GM21381 (cell line): ENCODE results near the gene PIP5K1C.
"Not testable (repeated sequence)": the region's sequence is repeated elsewhere in the genome, so short reads cannot be mapped to it uniquely, and the experiment has no call there.

ENCODE experiments used
- ATAC-seq: cut with Tn5 transposase; IDR thresholded peaks from one replicate; pipeline ENCODE4 v1.9.1; 2021; ENCODE audit warnings: mild to moderate bottlenecking, moderate library complexity; ENCODE audit not compliant: unreplicated experiment

PIP5K1C gene

DNA sequence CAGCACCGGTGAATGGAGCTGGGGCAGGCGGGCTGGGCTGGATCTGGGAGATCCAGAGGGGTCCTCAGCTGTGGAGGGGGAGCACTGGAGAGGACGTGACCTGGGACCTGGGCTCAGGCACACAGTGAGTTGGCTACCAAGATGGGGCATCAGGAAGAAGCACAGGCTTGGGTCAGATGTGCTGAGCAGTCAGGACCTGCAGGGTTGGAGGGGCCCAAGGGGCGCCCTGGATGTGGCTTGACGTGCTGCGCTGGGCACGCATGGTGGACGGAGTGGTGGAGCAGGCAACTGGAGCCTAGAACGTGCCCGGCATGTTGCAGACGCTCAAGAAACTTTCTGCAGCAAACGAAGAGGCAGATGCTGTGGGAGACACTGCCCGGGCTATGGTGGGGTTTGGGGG is 20.7 kb downstream of the PIP5K1C start:
- ATAC-seq: no peak

DNA sequence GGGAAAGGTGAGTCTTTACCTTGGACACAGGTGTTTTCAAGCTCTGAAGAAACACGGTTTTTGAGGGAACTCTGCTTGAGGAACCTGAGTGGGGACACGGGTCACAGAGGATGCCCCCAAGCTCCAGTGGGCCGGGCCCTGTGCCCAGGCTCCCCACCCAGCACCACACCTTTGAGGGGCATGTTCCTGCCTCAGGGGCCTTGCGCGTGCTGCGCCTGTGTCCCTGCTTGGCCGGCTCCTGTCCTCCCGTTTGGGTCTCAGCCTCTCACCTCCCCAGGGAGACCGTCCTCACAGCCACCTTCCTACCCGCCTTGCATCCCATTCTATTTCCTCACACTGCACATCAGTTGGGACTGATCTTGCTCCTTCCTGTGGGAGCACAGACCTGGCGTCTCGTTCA is 21.1 kb downstream of the PIP5K1C start:
- ATAC-seq: no peak

DNA sequence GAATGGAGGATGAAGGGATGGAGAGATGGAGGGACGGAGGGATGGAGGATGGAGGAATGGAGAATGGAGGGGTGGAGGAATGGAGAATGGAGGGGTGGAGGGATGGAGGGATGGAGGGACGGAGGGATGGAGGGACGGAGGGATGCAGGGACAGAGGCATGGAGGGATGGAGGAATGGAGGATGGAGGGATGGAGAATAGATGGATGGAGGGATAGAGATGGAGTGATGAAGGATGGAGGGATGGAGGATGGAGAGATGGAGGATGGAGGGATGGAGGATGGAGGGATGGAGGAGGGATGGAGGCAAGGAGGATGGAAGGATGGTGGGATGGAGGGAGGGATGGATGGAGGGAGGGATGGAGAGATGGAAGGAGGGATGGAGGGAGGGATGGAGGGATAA is 22.1 kb downstream of the PIP5K1C start:
- no peak for ATAC-seq

DNA sequence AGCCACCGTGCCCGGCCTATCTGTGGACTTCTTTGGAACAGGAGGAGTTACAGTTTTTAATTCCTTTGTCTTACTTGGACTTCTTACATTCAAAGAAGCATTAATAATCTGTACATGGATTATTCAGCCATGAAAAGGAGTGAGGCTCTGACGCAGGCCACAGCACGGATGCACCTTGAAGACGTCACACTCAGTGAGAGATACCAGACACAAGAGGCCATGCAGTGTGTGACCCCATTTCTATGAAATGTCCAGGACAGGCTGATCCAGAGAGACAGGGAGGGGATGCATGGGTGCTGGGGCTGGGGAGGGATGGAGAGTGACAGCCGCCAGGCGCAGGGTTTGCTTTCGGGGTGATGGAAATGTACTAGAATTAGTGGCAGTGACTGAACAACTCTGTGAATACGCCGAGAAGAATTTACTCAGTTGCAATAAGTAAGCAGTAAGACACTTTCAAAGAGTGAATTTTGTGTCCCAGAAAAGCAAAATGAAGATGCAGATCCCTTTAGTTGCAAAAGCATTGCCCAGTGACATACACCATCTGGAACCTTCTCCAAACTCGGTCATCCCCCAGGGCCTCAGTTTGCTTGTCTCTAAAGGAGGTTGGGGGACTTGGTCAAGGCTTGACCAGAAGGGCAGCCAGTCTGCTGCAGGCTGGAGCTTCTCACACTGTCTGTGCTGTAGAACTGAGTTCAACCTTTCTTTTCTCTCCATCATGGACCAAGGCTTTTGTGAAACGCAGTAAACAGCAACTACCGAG is 25.3 kb downstream of the PIP5K1C start:
- ATAC-seq: no peak

DNA sequence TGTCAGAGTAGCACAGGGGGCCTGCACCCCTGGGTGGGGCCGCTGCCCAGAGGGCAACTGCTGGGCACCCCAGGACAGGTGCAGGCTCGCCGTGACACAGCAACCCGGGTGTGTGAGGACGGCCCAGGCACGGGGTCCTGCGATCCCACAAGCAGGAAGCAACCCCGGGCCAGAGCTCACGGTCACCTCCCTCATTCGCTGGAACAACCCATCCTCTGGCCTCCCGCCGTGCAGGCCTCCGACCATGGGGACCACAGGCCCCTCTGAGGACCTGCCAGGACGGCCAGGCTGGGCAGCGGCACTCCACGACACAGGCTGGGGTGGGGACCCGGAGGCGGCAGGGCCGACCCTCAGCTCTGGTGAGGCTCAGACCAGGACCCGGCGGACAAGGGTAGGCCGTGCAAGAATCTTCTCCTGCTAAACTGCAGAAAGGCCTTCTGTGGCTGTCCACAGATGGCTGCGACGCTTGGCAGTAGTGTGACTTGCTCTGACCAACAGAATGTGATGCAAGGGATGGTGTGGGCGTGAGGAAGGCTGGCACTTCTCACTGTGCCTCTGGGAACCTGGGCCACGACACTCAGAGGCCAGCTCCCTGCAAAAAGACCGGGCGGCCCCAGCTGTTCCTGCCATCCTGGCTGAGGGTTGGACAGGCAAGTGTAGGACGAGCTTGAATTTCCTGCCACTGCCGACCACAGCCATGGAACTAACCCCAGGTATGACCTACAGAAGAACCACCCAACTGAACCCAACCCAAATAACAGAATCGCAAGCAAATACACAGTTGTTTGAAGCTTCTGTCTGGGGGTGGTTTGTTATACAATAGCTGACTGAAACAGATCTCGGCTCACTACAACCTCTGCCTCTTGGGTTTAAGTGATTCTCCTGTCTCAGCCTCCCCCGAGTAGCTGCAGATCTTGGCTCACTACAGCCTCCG is 26.5 kb downstream of the PIP5K1C start:
- ATAC-seq: no peak

DNA sequence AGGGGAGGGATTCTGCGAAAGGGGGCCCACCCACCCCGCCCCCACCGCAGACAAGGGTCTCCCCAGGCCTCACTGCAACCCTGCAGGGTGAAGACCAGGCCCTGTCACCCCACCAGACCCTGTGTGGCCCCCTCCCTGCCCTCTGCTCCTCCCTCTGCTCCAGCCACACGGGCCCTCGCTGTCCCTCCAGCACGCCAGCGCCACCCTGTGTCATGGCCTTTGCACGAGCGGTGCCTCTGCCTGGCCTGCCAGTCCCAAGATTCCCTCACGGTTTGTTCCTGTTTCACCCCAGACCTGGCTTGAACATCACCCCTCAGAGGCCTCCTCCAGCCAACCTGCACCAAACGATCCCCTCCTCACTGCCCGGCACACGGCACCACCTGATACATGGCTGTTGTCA is 27.3 kb downstream of the PIP5K1C start:
- no peak for ATAC-seq

DNA sequence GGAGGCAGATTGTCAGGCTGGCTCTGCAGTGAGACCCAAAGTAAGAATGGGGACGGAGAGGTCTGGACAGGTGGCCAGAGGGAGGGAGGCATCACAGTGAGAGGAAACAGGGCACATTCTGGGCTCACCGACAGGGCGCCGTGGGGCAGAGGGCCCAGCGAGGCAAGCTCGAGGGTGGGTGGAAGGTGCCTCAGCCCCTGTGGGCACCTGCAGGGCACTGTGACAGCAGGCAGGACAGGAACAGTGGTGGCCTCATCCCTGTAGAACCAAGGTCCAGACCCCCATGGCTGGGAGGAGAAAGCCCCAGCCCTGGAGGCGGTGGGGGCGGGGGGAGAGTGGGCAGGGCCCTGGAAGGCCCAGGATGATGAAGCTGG is 27.7 kb downstream of the PIP5K1C start:
- no peak for ATAC-seq

DNA sequence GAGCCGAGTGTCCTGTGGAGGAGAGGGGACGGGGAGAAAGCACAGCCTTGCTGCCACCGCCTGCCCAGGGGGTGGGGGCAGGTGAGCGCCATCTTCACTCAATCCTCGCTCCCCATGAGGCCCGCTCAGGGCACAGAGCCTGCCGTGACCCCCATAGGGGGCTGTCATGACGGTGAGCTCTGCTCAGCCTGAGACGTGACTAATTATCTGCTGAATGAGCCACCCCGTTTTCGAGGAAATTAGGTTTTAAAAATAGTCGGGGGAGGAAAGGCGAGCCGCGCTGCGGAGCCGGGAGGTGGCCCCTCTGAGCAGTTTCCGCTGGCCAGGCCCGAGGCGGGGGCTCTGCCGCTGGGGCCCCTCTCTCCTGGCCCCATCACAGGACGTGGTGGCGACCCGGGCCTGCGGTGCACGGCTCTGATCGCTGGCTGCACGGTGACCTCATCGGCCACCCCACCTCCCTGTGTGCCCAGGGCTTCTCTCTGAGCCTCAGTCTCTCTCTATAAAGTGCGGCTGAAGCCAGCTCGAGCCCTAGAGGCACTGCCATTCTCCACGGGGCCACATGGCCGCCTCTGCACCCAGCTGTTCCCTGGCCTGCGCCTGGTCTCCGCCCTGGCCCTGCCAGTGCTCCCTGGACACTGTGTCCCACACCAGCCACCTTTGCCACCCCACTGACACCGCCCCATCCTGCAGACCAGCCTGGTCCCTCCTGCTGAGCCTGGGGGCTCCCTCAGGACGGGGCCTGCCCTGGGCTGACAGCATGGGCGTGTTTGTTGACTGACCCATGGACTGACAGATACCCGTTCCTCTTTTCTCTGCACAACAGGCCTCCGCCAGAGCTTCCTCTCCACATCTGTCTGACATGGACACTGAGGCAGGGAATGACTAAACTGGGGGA is 28.3 kb downstream of the PIP5K1C start:
- ATAC-seq: no peak

DNA sequence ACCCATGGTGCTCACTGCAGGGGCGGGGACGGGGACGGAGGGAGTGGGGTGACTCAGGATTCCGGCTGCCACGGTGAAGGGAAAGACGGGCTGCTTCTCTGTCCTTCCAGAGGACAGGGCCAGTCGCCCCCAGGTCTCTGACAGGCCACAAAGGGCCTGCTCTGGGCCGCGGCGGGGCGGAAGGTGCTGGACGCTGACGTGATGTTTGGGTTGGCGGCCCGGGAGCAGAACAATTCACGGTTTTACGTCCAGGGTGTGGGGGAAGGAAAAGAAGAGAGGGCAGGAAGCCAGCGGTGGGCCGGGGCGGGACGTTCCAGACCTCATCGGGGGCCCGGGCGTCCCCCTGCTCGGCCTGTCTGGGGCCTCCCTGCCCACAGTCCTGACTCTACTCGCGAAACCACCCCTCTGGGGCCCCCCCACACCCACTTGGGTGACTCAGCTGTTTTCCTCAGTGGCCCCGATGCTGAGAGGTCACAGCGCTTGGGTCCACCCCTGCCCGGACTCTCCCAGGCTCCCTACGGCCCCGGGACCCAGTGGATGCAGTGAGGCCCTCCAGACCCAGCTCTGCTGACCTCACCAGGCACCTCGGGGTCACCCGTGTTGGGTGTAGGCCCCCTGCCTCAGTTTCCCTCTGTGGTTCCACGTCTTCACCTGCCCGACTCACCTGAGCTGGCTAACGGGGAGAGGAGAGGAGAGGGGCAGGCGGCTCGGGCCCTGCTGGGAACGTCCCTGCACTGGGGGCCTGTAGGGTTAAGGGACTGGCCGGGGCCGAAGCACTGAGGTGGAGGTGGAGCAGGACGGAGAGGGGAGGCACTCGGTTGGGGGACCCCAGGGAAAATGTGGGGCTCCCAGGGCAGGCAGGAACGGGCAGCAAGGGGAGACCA is 29.2 kb downstream of the PIP5K1C start:
- no peak for ATAC-seq

DNA sequence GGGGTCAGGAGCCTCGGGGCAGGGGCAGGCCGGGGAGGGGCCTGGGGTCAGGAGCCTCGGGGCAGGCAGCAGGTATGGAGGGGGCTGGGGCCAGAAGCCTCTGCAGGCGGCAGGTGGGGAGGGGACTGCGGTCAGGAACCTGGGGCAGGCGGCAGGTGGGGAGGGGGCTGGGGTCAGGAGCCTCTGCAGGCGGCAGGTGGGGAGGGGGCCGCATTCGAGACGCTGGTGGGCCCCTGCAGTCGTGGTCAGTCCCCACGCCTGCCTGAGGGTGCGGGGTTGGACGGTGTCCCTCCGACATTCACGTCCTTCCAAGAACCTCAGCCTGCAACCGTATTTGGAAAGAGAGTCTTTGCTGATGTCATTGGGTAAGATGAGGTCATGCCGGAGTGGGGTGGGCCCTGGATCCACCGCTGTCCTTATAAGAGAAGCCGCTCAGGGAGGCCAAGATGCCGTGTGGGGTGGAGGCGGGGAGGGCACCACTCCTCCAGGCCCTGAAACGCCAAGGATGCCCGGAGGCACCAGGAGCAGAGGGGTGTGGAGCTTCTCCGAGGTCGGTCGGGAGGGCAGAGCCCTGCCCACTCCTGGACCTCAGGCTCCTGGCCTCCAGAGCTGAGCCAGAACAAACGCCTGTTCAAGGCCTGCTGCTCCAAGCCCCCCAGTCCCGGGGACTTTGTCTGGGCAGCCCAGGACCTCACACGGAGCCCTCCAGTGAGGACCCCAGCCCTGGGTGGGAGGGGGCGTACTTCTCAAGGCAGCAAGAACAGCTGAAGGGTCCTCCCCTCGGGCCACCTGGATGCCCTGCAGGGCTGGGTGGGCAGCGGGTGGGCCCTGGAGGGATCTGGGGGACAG is 30.1 kb downstream of the PIP5K1C start:
- ATAC-seq: no peak

DNA sequence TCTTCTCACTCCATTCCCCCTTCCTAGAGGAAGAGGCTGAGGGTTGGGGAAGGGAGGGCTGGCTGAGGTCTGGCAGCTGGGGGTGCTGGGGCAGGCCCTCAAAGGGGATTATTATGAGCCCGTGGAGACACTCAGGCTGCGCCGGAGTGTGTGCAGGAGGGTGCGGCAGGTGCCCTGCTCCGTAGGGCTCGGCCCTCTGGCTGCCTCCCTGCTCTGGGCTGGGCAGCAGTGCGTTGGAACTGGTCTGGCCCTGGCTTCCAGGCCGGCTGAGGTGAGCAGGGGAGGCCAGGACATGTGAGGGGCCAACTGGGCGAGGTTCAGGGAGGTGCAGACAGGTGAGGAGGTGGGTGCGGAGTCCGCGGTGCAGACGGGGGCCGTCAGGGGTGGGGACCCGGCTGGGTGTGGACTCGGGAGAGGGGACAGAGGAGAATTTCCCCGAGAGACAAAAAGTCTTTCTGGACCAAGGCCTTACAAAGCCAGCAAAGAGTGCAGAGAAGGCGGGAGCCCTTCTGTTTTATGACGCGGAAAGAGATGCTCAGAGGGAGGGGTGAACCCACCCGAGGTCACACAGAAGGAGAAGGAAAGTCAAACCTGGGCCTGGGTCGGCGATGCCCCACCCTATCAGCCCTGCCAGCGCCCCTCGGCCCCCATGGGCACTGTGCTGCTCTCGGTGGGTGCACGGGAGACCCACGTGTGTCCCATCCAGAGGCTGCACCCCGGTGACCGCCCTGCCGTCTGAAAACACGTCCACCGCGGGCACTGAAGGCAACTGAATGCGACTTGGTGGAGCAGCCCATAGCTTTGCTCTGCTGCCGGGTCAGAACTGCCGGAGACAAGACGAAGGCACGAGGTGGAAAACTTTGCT is 31.0 kb downstream of the PIP5K1C start:
- ATAC-seq: no peak

DNA sequence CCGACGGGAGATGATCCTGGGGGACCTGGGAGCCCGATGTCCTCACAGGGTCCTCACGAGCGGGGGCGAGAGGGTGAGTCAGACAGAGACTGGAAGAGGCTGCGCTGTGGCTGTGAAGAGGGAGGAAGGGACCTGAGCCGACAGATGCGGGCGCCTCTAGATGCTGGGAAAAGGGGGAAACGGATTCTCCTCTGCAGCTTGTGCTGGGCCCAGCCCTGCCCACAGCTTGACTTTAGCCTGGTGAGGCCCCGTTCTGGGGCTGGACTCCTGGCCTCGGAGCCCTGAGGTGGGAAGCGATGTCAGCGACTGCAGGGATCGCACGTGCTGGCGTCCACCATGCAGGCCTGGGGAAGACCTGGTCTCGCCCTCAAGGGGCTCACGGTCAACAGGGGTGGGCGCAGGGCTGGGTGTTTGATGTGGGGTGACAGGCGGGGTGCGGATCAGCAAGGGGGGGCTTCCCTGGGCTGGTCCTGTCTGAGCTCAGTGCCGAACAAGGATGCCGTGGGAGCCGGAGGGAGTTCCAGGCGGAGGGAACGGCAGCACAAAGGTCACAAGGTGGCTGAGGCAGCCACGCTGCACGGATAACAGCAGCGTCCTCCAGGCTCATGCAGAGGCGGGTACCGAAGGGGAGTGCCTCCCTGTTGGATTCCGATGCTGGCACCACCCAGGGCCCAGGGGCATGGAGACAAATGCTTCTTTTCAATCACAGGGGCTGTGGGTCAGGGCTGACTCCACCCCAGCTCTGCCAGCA is 31.8 kb downstream of the PIP5K1C start:
- ATAC-seq: no peak

DNA sequence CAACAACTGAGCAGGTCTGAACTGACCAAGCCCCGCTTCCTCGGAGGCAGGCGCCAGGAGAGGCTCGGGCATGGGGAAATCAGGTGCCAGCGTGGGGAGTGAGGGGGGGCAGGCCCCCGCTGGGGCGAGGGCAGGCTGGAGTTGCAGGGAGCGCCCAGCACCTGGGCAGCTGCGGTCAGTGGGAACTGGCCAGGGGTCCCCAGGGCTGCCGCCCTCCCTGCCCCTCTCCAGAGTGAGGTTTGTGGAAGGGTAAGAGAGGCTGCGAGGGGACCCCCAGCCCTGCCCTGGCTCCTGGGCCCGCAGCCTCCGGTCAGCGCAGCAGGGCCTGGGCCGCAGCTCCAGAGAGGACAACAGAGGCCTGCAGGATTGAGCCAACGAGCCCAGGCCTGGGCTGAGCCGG is 32.5 kb downstream of the PIP5K1C start:
- no peak for ATAC-seq

DNA sequence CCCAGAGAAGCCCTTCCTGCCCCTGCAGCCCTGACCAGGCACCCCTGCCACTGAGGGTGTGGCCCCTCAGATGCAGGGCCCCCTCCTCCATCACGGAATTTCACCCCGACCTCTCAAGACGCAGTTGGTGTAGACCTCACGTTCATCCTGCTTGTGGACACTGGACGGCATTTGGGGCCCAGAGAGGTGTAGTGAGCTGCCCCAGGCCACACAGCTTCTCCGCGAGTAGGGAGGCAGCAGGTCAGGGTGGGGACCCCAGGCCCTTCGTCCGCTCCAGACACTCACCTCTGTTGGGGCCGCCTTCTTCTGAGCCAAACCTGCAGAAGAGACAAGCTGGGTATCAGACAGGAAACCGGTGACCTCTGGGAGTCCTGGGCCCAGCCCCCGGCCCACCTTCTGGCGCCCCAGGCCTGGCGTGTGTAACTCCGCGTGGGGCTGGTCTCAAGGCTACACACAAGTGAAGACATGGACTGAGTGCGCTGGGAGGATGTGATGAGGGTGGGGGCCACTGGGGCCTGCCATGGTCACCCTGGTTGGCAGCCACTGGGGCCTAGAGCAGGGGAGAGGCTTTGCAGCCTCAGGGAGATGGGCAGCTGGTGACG is 33.1 kb downstream of the PIP5K1C start:
- ATAC-seq: no peak

DNA sequence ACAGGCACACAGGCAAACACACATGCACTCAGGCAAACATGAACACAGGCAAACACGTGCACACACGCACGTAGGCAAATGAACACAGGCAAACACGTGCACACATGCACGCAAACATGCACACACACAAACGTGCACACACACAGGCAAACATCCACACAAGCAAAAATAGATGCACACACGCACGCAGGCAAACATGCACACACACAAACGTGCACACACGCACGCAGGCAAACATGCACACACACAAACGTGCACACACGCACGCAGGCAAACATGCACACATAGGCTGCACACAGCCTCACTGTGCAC is 33.8 kb downstream of the PIP5K1C start:
- ATAC-seq: not testable (repeated sequence)

DNA sequence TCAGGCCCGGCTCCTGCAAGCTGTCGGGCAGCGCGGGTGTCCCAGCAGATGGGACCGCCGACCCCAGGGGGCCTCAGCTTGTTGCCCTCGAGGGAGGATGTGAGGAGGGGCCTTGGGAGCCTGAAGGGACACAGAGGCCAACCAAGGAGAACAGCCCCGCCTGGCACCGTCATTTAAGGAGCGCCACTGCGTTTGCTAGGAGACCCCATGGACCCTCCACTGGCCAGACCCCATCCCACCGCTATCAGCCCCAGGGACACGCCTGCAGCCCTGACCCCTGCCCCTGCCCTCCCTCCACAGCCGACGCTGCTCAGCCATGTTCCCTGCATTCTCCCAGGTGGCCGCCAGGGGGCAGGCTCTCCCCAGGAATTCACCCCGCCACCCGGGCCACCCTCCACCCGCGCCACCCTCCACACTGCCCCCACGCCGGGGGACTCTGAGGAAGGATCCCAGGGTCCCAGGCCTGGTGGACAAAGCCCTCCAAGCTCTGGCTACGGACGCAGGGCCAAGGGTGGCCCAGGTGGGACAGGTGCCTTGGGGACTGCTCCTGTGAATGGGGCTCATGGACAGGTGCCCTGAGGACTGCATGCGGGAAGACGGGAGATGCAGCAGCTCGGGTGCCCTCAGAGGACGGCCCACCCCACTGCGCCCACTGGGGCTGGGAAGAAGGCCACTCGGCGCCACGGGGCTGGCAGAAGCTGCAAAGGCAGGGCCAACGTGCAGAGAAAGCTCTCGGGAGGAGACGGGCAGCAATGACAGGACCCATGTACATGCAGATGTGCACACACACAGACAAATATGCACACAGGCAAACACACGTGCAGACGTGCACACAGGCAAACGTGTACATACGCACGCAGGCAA is 34.4 kb downstream of the PIP5K1C start:
- ATAC-seq: no peak
